Measurements from ENCODE around the gene FGD4.

DNA sequence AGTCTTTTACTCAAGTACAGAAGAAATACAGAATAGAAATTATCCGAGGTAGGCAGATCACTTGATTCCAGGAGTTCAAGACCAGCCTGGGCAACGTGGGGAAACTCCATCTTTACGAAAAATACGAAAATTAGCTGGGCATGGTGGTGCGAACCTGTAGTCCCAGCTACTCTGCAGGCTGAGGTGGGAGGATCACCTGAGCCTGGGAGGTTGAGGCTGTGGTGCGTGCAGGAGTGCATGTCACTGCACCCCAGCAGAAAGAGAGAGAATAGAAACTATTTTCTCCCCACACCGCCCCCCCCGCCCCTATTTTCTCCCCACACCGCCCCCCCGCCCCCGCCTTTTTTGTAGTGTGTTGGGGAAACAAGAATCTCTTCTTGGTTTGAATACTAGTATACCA, 281.9 kb downstream of the FGD4 start:
- TF ChIP-seq, protein P1, sequence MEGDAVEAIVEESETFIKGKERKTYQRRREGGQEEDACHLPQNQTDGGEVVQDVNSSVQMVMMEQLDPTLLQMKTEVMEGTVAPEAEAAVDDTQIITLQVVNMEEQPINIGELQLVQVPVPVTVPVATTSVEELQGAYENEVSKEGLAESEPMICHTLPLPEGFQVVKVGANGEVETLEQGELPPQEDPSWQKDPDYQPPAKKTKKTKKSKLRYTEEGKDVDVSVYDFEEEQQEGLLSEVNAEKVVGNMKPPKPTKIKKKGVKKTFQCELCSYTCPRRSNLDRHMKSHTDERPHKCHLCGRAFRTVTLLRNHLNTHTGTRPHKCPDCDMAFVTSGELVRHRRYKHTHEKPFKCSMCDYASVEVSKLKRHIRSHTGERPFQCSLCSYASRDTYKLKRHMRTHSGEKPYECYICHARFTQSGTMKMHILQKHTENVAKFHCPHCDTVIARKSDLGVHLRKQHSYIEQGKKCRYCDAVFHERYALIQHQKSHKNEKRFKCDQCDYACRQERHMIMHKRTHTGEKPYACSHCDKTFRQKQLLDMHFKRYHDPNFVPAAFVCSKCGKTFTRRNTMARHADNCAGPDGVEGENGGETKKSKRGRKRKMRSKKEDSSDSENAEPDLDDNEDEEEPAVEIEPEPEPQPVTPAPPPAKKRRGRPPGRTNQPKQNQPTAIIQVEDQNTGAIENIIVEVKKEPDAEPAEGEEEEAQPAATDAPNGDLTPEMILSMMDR (IDR thresholded peaks at IDR 0.05; ENCODE audit: insufficient read depth, low read length) = no peak
- no peak for TF ChIP-seq POLR2AphosphoS5 (IDR thresholded peaks at IDR 0.05; ENCODE audit: low read depth)

All from HL-60 (cell line).